HuH-7.5 (cell line): Measurements from ENCODE around the gene PSME1.
"Not testable (repeated sequence)": the region's sequence is repeated elsewhere in the genome, so short reads cannot be mapped to it uniquely, and the experiment has no call there.

Experiments
- DNase-seq: peaks from one replicate; pipeline ENCODE4 v3.0.0; 2011; ENCODE audit warnings: low spot score

PSME1 gene

GRCh38 chr14:24105609-24106239, 30.3 kb upstream of the PSME1 start:
- DNase-seq, result not testable (repeated sequence)

DNA sequence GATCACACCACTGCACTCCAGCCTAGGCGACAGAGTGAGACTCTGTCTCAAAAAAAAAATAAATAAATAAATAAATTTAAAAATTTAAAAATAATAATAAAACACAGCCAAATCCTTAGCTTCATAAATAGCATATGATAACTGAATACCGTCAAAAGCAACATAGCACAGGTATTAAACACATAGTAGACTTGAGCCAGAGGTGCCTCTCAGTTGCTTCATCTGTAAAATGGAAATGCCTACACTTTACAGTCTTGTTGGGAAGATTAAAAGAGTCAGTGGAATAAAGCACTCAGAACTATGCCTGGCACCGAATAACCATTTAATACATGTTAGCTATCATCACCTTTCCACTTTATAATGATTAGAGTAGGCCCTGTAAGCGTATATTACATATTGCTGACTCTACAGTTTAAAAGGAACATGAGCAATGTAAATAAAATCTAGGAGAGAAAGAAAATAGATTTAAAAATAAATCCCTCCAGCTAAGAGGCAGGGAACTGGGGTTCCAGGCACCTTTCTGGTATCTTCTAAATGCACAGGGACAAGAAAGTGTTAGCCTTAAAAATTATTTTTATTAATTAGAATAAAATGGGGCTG, 29.2 kb upstream of the PSME1 start:
- DNase-seq, result no peak

DNA sequence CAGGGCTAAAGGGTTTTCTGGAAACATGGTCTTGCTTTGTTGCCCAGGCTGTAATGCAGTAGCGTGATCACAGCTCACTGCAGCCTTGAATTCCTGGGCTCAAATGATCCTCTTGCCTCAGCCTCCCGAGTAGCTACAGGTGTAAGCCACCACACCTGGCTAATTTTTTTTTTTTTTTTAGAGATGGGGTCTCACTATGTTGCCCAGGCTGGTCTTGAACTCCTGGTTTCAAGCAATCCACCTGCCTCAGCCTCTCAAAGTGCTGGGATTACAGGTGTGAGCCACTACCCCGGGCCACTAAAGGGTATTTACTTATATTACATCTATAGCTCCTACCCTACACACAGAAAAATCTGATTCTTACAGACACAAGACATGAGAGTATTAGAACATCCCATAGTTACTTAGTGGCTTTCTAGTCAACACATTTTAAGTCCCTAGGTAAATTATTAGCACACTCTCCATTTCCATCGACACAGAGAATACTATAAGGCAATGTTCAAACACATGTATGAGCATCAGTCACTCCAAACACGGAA, 27.6 kb upstream of the PSME1 start:
- no peak for DNase-seq

- no peak for DNase-seq
These were observed 25.9 kb upstream of the PSME1 start for GRCh38 chr14:24110060-24110459.

DNA sequence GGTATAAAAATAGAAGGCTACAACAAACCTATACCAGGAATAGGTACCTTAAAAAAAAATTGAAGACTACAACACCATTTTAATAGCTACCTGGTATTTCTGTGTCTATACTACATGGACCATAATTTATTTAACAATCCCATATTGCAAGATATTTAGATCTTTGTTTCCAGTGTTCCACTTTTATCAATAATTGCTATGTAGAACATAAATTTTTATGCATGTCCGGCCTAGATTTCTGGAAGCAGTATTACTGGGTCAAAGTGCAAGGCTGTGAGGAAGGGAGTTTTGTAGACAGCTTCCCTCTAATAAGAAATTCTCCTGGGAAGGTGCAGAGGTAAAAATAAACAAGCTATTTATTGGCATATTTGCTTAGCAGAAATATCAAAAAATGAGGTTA, 25.5 kb upstream of the PSME1 start:
- DNase-seq, result no peak

DNA sequence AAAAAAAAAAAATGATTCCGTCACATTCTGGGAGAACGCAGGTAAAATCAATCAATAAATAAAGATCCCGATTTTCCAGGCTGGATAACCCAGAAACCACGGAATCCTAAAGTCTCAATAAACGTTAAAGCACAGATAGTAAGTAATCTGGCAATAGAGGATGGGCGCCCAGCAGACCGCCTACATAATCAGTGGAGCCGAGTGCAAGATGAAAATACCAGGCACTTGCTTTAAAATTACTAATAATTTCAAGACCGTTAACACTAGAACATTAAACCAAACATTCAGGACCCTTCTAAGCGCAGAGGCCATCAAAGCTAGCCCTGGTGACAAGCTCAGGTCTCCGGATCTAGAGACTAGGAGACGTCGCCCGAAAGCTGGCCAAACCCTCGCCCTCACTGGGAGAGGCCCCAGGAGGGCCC, 22.6 kb upstream of the PSME1 start:
- DNase-seq, result no peak

- peak; percentile 90 for DNase-seq
These were observed 22.0 kb upstream of the PSME1 start for GRCh38 chr14:24113801-24114531.

DNA sequence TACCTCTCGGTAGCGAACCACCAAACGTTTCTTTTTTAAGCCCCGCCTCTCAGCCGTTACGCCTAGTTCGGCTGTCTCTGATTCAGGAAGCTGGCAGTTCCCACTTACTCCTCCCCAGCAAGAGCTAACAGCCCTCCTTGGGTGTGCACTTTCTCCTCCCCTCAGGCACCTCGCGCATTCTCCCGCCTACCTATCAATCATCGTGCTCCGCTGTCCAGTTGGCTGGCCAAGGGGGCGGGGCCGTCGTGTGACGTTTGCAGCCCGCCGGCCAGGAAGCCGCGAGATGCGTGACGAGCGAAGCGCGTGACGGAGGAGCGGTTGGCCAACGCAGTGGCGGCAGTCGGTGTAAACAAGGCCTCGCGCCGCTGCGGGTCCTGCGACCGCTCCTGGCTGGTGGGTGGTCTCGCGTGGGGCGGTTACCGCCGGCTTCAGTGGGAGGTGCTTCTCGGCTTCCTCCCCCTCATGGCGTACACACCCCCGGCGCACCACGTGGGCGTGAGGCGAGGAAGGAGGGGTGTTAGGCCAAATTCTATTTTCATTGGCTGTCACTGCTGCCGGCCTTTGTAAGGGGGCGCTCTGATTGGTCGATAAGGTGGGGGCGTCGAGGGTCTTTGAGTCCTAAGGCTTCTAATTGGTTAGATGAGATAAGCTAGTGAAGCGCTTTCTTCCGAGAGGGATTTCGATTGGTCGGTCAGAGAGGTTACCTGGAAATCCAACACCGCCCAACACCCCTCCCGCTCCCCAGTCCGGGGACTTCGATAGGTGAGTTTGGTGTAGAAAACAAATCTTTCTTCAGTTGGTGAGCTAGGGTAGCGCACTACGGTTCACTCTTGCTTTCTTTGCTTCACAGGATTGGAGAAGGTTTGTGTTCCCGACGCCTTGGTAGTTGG, 21.2 kb upstream of the PSME1 start, which contains the start of the genes DCAF11 and NRL:
TSS of gene DCAF11 (plus strand) at position 246 of the 890 bp plus-strand sequence. CDS start 818 bp downstream, outside the sequence.
TSS of gene NRL (minus strand) at position 418 of the 890 bp plus-strand sequence. CDS start 32,101 bp downstream, outside the sequence.
- DNase-seq, result peak; percentile 96

GRCh38 chr14:24115422-24116127, 20.4 kb upstream of the PSME1 start:
- DNase-seq, result no peak

DNA sequence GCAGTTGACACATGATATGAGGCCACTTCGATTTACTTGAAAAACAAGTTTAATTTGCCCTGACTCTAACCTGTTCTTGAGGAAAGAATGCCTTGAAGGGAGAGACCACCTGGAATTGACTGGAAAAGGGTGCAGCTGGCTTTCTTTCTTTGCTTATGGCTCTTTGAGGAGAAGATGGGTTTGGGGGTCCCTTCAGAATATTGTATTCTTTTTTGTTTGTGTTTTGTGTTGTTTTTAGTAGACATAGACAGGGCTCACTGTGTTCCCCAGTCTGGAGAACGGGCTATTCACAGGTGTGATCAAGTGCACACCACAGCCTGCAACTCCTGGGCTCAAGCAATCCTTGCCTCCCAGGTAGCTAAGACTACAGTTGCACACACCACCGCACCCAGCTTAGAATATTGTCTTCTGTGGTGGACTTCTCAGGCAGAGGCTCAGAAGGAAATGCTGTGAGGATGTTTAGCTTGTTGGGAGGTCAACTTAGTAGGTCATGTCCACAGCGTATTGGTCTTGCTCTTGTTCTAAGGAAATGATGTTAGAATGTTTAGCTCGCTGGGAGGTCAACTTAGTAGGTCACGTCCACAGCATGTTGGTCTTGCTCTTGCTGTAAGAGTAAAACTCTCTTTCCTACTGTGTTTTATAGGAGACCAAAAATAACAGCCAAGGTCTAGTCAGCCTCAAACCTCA, 19.7 kb upstream of the PSME1 start:
- DNase-seq, result no peak

- no peak for DNase-seq
These were observed 18.8 kb upstream of the PSME1 start for GRCh38 chr14:24117179-24117578.

DNA sequence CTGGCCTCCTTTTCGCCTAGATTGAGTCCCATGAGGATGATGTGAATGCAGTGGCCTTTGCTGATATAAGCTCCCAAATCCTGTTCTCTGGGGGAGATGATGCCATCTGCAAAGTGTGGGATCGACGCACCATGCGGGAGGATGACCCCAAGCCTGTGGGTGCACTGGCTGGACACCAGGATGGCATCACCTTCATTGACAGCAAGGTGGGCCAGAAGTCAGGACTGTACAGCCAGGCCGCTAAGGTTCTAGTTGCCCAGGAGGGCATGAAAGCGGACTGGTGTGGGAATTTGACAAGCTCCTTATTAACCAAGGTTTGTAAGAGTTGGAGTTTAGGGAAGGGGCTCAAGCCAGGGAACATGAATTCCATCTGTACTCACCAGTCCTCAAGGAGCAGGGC, 16.3 kb upstream of the PSME1 start:
- no peak for DNase-seq

- no peak for DNase-seq
These were observed 14.8 kb upstream of the PSME1 start for GRCh38 chr14:24121210-24121609.

GRCh38 chr14:24122416-24122815, 13.6 kb upstream of the PSME1 start:
- no peak for DNase-seq

- DNase-seq, result no peak
These were observed 13.1 kb upstream of the PSME1 start for GRCh38 chr14:24122898-24123297.

GRCh38 chr14:24123424-24124417, 12.3 kb upstream of the PSME1 start:
- DNase-seq, result no peak

DNA sequence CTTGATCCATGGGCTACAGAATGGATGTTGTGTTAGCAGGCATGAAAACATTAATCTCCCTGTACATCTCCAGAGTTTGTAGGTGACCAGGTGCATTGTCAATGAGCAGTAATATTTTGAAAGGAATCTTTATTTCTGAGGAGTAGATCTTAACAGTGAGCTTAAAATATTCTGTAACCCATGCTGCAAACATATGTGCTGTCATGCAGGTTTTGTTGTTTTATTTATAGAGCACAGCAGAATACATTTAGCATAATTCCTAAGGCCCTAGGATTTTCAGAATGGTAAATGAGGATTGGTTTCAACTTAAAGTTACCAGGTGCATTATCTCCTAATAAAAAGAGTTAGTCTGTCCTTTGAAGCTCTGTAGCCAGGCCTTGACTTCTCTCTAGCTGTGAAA, 9.1 kb upstream of the PSME1 start:
- DNase-seq, result no peak

- DNase-seq, result no peak
These were observed 8.3 kb upstream of the PSME1 start for GRCh38 chr14:24127673-24128072.

DNA sequence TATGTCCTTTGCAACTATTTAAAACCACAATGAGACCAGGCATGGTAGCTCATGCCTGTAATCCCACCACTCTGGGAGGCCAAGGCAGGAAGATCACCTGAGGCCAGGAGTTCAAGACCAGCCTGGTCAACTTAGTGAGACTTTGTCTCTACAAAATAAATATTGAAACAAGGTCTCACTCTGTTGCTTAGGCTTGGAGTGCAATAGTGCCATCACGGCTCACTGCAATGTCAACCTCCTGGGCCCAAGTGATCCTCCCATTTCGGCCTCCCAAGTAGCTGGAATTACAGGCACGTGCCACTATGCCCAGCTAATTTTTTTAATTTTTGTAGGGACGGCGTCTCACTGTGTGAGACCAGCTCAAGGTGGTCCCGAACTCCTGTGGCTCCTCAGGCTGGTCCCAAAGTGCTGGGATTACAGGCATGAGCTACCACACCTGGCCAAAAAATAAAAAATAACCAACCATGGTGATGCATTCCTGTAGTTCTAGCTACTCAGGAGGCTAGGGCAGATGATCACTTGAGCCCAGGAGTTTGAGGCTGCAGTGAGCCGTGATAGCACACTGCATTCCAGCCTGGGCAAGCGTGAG, 6.5 kb upstream of the PSME1 start:
- DNase-seq, result no peak
